Lower leg skin (tissue), 4 donors: Measurements from ENCODE around the gene SLC6A17. TPM values are rescaled to one million over a fixed set of nuclear protein-coding genes. Genes with fewer than 3 reads are reported as not detected.

ENCODE experiments used
- DNase-seq, 2 donors: peaks; one replicate each; pipeline ENCODE4 v3.0.0-alpha.2; 2019; ENCODE audit warnings: low spot score in 2 of 2
- H3K4me3 ChIP-seq: fragments of 200-600 bp; sonication (generic); 2 replicates; pipeline ENCODE4 v1.5.1; 2017; ENCODE audit warnings: mild to moderate bottlenecking, low read depth; ENCODE audit not compliant: poor library complexity, severe bottlenecking
- POLR2A ChIP-seq, 2 donors: fragments of 450-650 bp; IDR thresholded peaks; one replicate each; pipeline ENCODE4 v1.6.1; 2016 to 2017; ENCODE audit warnings: antibody characterized with exemption in 2 of 2, mild to moderate bottlenecking in 1 of 2, moderate library complexity in 1 of 2
- WGBS, 2 donors: methylation state at CpG; one replicate each; pipeline ENCODE4 v1.1.5; 2018; 5-methylcytosine and 5-hydroxymethylcytosine counted together
- intact Hi-C: fragments of 100-400 bp; cut with DNase I; formaldehyde crosslinking; loops from one replicate; pipeline ENCODE4 v1.15.0; 2023; ENCODE audit warnings: low total_unique reads
- total RNA-seq, 4 donors: library from RNA; depleted of rRNA; stranded (reverse); fragments of >200 nt; gene quantifications; one replicate each; pipeline ENCODE4 v1.1.0, GENCODE V29; 2016
- TF ChIP-seq, protein P1 (sequence below), 3 donors: fragments of 450-650 bp; IDR thresholded peaks; one replicate each; pipeline ENCODE4 v1.5.1; 2016; ENCODE audit warnings: antibody characterized with exemption in 3 of 3, mild to moderate bottlenecking in 3 of 3, moderate library complexity in 2 of 3

SLC6A17 gene
- total RNA-seq, 4 donors from 2014 or later = 4.5 to 6.9 (median 5.8) TPM

GRCh38 chr1:110223127-110223526 lies 72.8 kb downstream of the SLC6A17 start:
- intact Hi-C loops = no loop called here
- no peak for TF ChIP-seq POLR2A (IDR thresholded peaks at IDR 0.05)
- TF ChIP-seq, protein P1, sequence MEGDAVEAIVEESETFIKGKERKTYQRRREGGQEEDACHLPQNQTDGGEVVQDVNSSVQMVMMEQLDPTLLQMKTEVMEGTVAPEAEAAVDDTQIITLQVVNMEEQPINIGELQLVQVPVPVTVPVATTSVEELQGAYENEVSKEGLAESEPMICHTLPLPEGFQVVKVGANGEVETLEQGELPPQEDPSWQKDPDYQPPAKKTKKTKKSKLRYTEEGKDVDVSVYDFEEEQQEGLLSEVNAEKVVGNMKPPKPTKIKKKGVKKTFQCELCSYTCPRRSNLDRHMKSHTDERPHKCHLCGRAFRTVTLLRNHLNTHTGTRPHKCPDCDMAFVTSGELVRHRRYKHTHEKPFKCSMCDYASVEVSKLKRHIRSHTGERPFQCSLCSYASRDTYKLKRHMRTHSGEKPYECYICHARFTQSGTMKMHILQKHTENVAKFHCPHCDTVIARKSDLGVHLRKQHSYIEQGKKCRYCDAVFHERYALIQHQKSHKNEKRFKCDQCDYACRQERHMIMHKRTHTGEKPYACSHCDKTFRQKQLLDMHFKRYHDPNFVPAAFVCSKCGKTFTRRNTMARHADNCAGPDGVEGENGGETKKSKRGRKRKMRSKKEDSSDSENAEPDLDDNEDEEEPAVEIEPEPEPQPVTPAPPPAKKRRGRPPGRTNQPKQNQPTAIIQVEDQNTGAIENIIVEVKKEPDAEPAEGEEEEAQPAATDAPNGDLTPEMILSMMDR (IDR thresholded peaks at IDR 0.05) = no peak
- 95 to 97% methylated on average over 26 to 27 of the region's 27 CpGs for WGBS, 2 donors
- no peak for DNase-seq
- H3K4me3 ChIP-seq = no peak overlapping the region

GRCh38 chr1:110223581-110223980 lies 73.3 kb downstream of the SLC6A17 start:
- DNase-seq = no peak
- H3K4me3 ChIP-seq = no peak overlapping the region
- TF ChIP-seq, protein P1 (IDR thresholded peaks at IDR 0.05) = no peak
- no peak for TF ChIP-seq POLR2A (IDR thresholded peaks at IDR 0.05)
- WGBS, 2 donors = 94 to 95% methylated on average over 16 to 17 of the region's 17 CpGs
- intact Hi-C loops = no loop called here

- TF ChIP-seq POLR2A (IDR thresholded peaks at IDR 0.05) = no peak
- TF ChIP-seq, protein P1 (IDR thresholded peaks at IDR 0.05) = no peak
- no peak for DNase-seq
- intact Hi-C loops = no loop called here
- H3K4me3 ChIP-seq = no peak overlapping the region
- 80 to 88% methylated on average over 8 of the region's 8 CpGs for WGBS, 2 donors
Measured at GRCh38 chr1:110224240-110224995, 74.1 kb downstream of the SLC6A17 start.

DNA sequence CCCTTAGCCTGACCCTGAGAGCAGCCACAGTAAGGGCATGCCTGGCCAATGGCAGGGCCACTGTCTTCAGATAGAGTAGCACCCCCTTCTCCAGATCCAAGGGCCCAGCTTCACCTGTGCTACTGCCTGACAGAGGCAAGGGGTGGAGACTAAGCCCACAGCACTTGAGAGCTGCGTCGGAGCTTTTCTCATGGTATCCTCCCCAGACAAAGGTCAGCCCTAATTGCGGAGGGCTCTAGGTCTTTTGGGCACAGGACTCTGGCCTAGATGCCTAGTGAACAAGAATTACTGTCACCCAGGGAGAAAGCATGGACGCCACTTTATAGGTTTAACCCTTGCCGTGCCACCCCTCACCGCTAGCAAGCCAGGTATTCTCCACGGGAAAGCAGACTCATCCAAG lies 74.9 kb downstream of the SLC6A17 start:
- H3K4me3 ChIP-seq = no peak overlapping the region
- 67 to 82% methylated on average over 5 to 7 of the region's 7 CpGs for WGBS, 2 donors
- no peak for TF ChIP-seq POLR2A (IDR thresholded peaks at IDR 0.05)
- TF ChIP-seq, protein P1 (IDR thresholded peaks at IDR 0.05) = no peak
- DNase-seq = no peak
- intact Hi-C loops = no loop called here

DNA sequence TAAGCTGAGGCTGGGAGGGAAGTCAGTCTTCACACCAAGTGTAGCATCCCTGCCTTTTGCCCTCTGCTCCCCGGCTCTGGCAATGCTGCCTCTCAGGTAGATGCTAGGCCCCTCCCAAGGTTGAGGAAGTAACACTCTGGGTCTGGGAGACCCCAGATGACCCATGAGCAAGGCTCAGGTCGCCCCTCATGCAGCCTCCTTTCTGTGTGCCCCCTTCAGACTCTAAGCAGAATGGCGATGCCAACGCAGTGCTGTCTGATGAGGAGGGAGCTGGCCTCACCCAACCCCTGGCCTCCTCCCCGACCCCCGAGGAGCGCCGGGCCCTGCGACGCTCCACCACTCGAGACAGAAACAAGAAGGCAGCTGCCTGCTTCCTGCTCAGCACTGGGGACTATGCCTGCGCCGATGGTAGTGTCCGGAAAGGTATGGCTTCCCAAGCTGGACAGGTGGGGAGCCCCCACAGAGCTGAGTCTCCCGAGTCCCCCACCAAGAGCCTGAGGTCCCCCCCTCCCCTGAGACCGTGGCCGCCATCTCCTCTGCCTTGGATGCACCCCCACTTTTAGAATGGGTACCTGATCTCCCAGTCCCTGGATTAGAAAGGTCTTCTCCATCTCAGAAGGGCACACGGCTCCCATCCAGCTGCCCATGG lies 75.6 kb downstream of the SLC6A17 start:
- intact Hi-C loops = no loop called here
- no peak for DNase-seq
- no peak for TF ChIP-seq POLR2A (IDR thresholded peaks at IDR 0.05)
- TF ChIP-seq, protein P1 (IDR thresholded peaks at IDR 0.05) = no peak
- no peak overlapping the region for H3K4me3 ChIP-seq
- WGBS, 2 donors = 90 to 95% methylated on average over 17 to 18 of the region's 18 CpGs
